ENCODE results near the gene CHMP3. TPM values are rescaled to one million over a fixed set of nuclear protein-coding genes. Genes with fewer than 3 reads are reported as not detected.

Gene CHMP3
- total RNA-seq, 1 experiment from 2014 or later = 63.4 TPM

DNA sequence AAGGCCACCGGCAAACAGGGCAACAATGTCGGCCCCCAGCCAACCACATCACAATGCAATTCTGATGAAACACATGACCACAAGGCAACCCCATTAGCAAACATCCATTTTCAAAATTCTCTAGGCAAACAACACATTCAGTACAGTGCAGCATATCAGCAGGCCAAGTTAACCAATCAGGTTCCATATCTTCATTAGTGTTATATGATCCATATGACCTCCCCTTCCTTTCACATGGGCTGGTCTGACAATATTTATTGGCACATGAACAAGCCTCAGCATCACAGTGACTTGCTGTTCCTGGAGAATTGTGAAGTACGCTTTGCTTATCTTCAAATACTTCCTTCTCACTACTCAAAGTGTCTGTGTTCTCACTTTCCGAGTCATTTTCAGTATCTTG lies 40.7 kb upstream of the CHMP3 start (continued):
- TF ChIP-seq, protein P1, sequence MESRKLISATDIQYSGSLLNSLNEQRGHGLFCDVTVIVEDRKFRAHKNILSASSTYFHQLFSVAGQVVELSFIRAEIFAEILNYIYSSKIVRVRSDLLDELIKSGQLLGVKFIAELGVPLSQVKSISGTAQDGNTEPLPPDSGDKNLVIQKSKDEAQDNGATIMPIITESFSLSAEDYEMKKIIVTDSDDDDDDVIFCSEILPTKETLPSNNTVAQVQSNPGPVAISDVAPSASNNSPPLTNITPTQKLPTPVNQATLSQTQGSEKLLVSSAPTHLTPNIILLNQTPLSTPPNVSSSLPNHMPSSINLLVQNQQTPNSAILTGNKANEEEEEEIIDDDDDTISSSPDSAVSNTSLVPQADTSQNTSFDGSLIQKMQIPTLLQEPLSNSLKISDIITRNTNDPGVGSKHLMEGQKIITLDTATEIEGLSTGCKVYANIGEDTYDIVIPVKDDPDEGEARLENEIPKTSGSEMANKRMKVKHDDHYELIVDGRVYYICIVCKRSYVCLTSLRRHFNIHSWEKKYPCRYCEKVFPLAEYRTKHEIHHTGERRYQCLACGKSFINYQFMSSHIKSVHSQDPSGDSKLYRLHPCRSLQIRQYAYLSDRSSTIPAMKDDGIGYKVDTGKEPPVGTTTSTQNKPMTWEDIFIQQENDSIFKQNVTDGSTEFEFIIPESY (IDR thresholded peaks at IDR 0.05; ENCODE audit: extremely low read depth, insufficient replicate concordance, low read length) = no peak

DNA sequence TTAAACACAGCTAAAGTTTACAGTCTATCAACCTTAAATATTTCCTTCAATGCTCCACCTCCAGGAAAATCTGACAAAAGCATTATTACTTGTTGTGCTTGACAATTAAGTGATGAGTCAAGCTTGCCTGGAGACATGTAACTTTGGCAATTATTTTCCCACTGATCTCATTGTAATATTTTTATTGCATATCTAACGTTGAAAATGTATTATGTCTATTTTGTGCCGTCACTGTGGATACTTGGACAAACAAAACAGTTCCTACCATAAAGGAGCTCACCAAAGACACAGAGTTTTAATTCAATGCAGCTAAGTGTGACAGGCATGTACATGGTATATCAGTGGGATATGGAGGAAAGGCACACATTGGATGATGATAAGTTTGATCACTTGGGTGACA lies 35.7 kb upstream of the CHMP3 start:
- no peak overlapping the region for H3K4me2 ChIP-seq (ENCODE audit: low read length)
- ChIA-PET RAD21 (ENCODE audit: low non-redundant PET in 1 of 2, low total read pairs in 2 of 2, uncharacterized antibody in 2 of 2, unreplicated experiment in 2 of 2) (no interaction called here), CTCF (no interaction called here), POLR2A (no interaction called here)
- BruUV-seq (replicated peaks) = no TSS peak
- no peak for DNase-seq (ENCODE audit: low read depth, low spot score)
- H3K27me3 ChIP-seq (ENCODE audit: insufficient read depth, low read length) = no peaks in the 10 kb centered on the region
- ATAC-seq = no peak
- no peak overlapping the region for H3K4me3 ChIP-seq (replicated peaks in 1 of 2; ENCODE audit: low read depth in 1 of 2, low read length in 2 of 2)
- no peaks in the 10 kb centered on the region for H3K4me1 ChIP-seq (ENCODE audit: control insufficient read depth in 1 of 2, insufficient read depth in 2 of 2, low read length in 2 of 2)
- H3K36me3 ChIP-seq (ENCODE audit: control insufficient read depth in 1 of 2, insufficient read depth in 2 of 2, low read length in 2 of 2) = no peaks in the 10 kb centered on the region
- TF ChIP-seq EZH2phosphoT487 (IDR thresholded peaks at IDR 0.05; ENCODE audit: borderline replicate concordance) = no peak
- TF ChIP-seq ZFX (IDR thresholded peaks at IDR 0.05) = no peak
- TF ChIP-seq YY1 (IDR thresholded peaks at IDR 0.05; ENCODE audit: extremely low read depth, insufficient replicate concordance, low read depth, low read length) = no peak
- TF ChIP-seq SP1 (IDR thresholded peaks at IDR 0.05; ENCODE audit: low read depth) = no peak
- no peak for TF ChIP-seq ELF1 (IDR thresholded peaks at IDR 0.05; ENCODE audit: borderline replicate concordance, low read depth)
- TF ChIP-seq TCF7L2 (IDR thresholded peaks at IDR 0.05; ENCODE audit: borderline replicate concordance, extremely low read depth, insufficient read depth, insufficient read length) = no peak
- TF ChIP-seq, protein P2, sequence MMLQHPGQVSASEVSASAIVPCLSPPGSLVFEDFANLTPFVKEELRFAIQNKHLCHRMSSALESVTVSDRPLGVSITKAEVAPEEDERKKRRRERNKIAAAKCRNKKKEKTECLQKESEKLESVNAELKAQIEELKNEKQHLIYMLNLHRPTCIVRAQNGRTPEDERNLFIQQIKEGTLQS (IDR thresholded peaks at IDR 0.05) = no peak
- TF ChIP-seq EGR1 (IDR thresholded peaks at IDR 0.05; ENCODE audit: low read depth) = no peak
- TF ChIP-seq POLR2A (IDR thresholded peaks at IDR 0.05; ENCODE audit: borderline replicate concordance, extremely low read depth, insufficient read depth, insufficient read length) = no peak
- no peak for TF ChIP-seq POLR2AphosphoS5 (IDR thresholded peaks at IDR 0.05; ENCODE audit: low read depth, low read length)
- no peak for TF ChIP-seq RAD21 (IDR thresholded peaks at IDR 0.05; ENCODE audit: low read depth)
- TF ChIP-seq, protein P3, sequence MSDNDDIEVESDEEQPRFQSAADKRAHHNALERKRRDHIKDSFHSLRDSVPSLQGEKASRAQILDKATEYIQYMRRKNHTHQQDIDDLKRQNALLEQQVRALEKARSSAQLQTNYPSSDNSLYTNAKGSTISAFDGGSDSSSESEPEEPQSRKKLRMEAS (IDR thresholded peaks at IDR 0.05) = no peak
- no peak for TF ChIP-seq FOSL1 (IDR thresholded peaks at IDR 0.05; ENCODE audit: low read depth)
- no peak for TF ChIP-seq JUND (IDR thresholded peaks at IDR 0.05)
- no peak for TF ChIP-seq CBX3 (IDR thresholded peaks at IDR 0.05; ENCODE audit: low read depth)
- TF ChIP-seq, protein P4, sequence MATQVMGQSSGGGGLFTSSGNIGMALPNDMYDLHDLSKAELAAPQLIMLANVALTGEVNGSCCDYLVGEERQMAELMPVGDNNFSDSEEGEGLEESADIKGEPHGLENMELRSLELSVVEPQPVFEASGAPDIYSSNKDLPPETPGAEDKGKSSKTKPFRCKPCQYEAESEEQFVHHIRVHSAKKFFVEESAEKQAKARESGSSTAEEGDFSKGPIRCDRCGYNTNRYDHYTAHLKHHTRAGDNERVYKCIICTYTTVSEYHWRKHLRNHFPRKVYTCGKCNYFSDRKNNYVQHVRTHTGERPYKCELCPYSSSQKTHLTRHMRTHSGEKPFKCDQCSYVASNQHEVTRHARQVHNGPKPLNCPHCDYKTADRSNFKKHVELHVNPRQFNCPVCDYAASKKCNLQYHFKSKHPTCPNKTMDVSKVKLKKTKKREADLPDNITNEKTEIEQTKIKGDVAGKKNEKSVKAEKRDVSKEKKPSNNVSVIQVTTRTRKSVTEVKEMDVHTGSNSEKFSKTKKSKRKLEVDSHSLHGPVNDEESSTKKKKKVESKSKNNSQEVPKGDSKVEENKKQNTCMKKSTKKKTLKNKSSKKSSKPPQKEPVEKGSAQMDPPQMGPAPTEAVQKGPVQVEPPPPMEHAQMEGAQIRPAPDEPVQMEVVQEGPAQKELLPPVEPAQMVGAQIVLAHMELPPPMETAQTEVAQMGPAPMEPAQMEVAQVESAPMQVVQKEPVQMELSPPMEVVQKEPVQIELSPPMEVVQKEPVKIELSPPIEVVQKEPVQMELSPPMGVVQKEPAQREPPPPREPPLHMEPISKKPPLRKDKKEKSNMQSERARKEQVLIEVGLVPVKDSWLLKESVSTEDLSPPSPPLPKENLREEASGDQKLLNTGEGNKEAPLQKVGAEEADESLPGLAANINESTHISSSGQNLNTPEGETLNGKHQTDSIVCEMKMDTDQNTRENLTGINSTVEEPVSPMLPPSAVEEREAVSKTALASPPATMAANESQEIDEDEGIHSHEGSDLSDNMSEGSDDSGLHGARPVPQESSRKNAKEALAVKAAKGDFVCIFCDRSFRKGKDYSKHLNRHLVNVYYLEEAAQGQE (IDR thresholded peaks at IDR 0.05; ENCODE audit: low read depth) = no peak
- no peaks in the 10 kb centered on the region for H4K20me1 ChIP-seq (ENCODE audit: insufficient read depth)
- intact Hi-C loops (cut with micrococcal nuclease) = no loop called here
- H2AFZ ChIP-seq (ENCODE audit: low read depth, low read length, poor library complexity, severe bottlenecking) = no peak overlapping the region
- H3K9ac ChIP-seq (ENCODE audit: low read length) = no peak overlapping the region
- no peaks in the 10 kb centered on the region for H3K9me2 ChIP-seq (ENCODE audit: insufficient read depth)
- H3K79me2 ChIP-seq (ENCODE audit: insufficient read depth, low read length) = no peaks in the 10 kb centered on the region
- H3K9me3 ChIP-seq (ENCODE audit: control insufficient read depth in 1 of 2, insufficient read depth in 1 of 2, low read depth in 1 of 2, low read length in 2 of 2) = no peaks in the 10 kb centered on the region
- H3K27ac ChIP-seq (ENCODE audit: low read depth, low read length) = no peak overlapping the region

All from HCT116 (cell line).